Fibroblast of lung (primary cell): ENCODE data around the gene TIAM1.

Experiments
- EZH2 ChIP-seq: IDR thresholded peaks from 2 replicates; pipeline ENCODE4 v1.5.1; 2012; ENCODE audit warnings: low read length, control low read depth, mild to moderate bottlenecking; ENCODE audit errors: missing control alignments
- TF ChIP-seq, protein P1 (sequence below), 2 donors: IDR thresholded peaks in 1 of 2; conservative IDR thresholded peaks in 1 of 2; 1 replicate in 1 of 2; 2 replicates in 1 of 2; pipeline ENCODE4 v1.5.1; 2011 to 2012; ENCODE audit warnings: low read length in 2 of 2, control low read depth in 1 of 2, inconsistent platforms in 1 of 2, low read depth in 1 of 2, mild to moderate bottlenecking in 1 of 2

DNA sequence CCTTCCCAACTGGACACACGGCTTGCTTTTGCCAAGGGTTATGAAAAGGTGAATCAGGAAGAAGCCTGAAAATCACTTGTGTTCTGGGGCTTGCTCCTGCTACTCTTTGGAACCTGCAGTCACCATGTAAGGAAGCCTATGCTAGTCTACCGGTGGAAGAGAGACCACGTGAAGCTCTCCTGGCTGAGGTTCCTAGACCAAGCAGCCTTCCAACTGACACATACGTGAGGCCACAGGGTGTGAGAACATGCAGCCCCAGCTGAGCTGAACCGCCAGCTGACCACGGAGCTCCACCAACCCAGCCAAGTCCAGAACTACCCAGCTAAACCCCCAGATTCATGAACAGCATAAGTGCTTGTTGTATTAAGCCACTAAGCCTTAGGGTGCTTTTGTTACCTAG is 233.0 kb downstream of the TIAM1 start:
- TF ChIP-seq EZH2 = no peak
- TF ChIP-seq, protein P1, sequence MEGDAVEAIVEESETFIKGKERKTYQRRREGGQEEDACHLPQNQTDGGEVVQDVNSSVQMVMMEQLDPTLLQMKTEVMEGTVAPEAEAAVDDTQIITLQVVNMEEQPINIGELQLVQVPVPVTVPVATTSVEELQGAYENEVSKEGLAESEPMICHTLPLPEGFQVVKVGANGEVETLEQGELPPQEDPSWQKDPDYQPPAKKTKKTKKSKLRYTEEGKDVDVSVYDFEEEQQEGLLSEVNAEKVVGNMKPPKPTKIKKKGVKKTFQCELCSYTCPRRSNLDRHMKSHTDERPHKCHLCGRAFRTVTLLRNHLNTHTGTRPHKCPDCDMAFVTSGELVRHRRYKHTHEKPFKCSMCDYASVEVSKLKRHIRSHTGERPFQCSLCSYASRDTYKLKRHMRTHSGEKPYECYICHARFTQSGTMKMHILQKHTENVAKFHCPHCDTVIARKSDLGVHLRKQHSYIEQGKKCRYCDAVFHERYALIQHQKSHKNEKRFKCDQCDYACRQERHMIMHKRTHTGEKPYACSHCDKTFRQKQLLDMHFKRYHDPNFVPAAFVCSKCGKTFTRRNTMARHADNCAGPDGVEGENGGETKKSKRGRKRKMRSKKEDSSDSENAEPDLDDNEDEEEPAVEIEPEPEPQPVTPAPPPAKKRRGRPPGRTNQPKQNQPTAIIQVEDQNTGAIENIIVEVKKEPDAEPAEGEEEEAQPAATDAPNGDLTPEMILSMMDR (conservative IDR thresholded peaks at IDR 0.05 in 1 of 2, IDR thresholded peaks at IDR 0.05 in 1 of 2; ENCODE audit: low read depth in 1 of 2, low read length in 2 of 2) = no peak
